HCT116 (cell line): Measurements from ENCODE around the gene TROAP. TPM values are rescaled to one million over a fixed set of nuclear protein-coding genes. Genes with fewer than 3 reads are reported as not detected.

Source experiments
- ATAC-seq: fragments of 200-7000 bp; cut with Tn5 transposase; 2 replicates; pipeline ENCODE4 v1.9.1; 2020; ENCODE audit warnings: mild to moderate bottlenecking, moderate library complexity
- BruUV-seq: library from RNA; stranded (reverse); fragments of 400-500 nt; replicated peaks from 2 replicates; lab custom pipeline; 2021; lab: Mats Ljungman, UMichigan
- CTCF ChIA-PET: fragments of 300-600 bp; sonication (Branson Sonifier 250); formaldehyde crosslinking; loops from one replicate; lab custom pipeline; 2021; ENCODE audit warnings: antibody characterized with exemption; lab: Charles Lee
- POLR2A ChIA-PET: fragments of 300-600, 350-600 bp; sonication (Branson Sonifier 250); formaldehyde crosslinking; loops from one replicate; lab custom pipeline; 2021; ENCODE audit warnings: antibody characterized with exemption; lab: Charles Lee
- RAD21 ChIA-PET, 2 experiments: fragments of 300-600 bp; sonication (Branson Sonifier 250); formaldehyde crosslinking; loops; one replicate each; lab custom pipeline; 2023; ENCODE audit warnings: low total read pairs in 2 of 2; ENCODE audit not compliant: uncharacterized antibody in 2 of 2, unreplicated experiment in 2 of 2, low non-redundant PET in 1 of 2; lab: Charles Lee
- DNase-seq: peaks from one replicate; pipeline ENCODE4 v3.0.0-alpha.2; 2010; ENCODE audit warnings: low read depth, low spot score
- H2AFZ ChIP-seq: fragments of 200-600 bp; shearing (Covaris generic), sonication (generic); 2 replicates; pipeline ENCODE4 v1.6.1; 2017; ENCODE audit warnings: low read depth, mixed run types, mixed read lengths, antibody characterized with exemption, low read length; ENCODE audit not compliant: poor library complexity, severe bottlenecking
- H3K27ac ChIP-seq: 2 replicates; pipeline ENCODE4 v1.5.1; 2012; ENCODE audit warnings: low read depth, low read length
- H3K27me3 ChIP-seq: fragments of 200-600 bp; sonication (generic); 2 replicates; pipeline ENCODE4 v1.6.1; 2016; ENCODE audit warnings: mixed run types, low read length, mixed read lengths; ENCODE audit not compliant: insufficient read depth
- H3K36me3 ChIP-seq, 2 experiments: fragments of 200-500 bp in 1 of 2; fragments of 200-600 bp in 1 of 2; sonication (Bioruptor generic) in 1 of 2; sonication (generic) in 1 of 2; 2 replicates each; pipeline versions ENCODE4 v1.5.1 to v1.6.1; 2014 to 2016; ENCODE audit warnings: low read length in 2 of 2, inconsistent platforms in 1 of 2, mixed read lengths in 1 of 2, mixed run types in 1 of 2; ENCODE audit not compliant: insufficient read depth in 2 of 2, control insufficient read depth in 1 of 2
- H3K4me1 ChIP-seq, 2 experiments: fragments of 200-600 bp in 1 of 2; sonication (generic) in 1 of 2; 2 replicates each; pipeline versions ENCODE4 v1.5.1 to v1.6.1; 2012 to 2017; ENCODE audit warnings: low read length in 2 of 2, inconsistent platforms in 1 of 2, mild to moderate bottlenecking in 1 of 2, mixed read lengths in 1 of 2, mixed run types in 1 of 2, moderate library complexity in 1 of 2; ENCODE audit not compliant: insufficient read depth in 2 of 2, control insufficient read depth in 1 of 2
- H3K4me2 ChIP-seq: fragments of 200-600 bp; sonication (generic); 2 replicates; pipeline ENCODE4 v1.6.1; 2017; ENCODE audit warnings: mixed run types, low read length, mixed read lengths
- H3K4me3 ChIP-seq, 2 experiments: fragments of 200-600 bp in 1 of 2; sonication (generic) in 1 of 2; replicated peaks in 1 of 2; 2 replicates each; pipeline ENCODE4 v1.5.1; 2011 to 2016; ENCODE audit warnings: low read length in 2 of 2, control low read depth in 1 of 2, low read depth in 1 of 2, mild to moderate bottlenecking in 1 of 2, mixed read lengths in 1 of 2, mixed run types in 1 of 2
- H3K79me2 ChIP-seq: fragments of 200-600 bp; sonication (generic); 2 replicates; pipeline ENCODE4 v1.6.1; 2017; ENCODE audit warnings: mild to moderate bottlenecking, mixed run types, low read length, moderate library complexity, mixed read lengths; ENCODE audit not compliant: insufficient read depth
- H3K9ac ChIP-seq: fragments of 200-600 bp; sonication (generic); 2 replicates; pipeline ENCODE4 v1.6.1; 2016; ENCODE audit warnings: low read length, mixed read lengths
- H3K9me2 ChIP-seq: fragments of 200-600 bp; sonication (generic), shearing (Covaris generic); 2 replicates; pipeline ENCODE4 v1.6.1; 2017; ENCODE audit warnings: mixed run types, mild to moderate bottlenecking, moderate library complexity; ENCODE audit not compliant: insufficient read depth
- H3K9me3 ChIP-seq, 2 experiments: fragments of 200-500 bp in 1 of 2; fragments of 200-600 bp in 1 of 2; sonication (Bioruptor generic) in 1 of 2; sonication (generic) in 1 of 2; 2 replicates each; pipeline ENCODE4 v1.6.1; 2014 to 2017; ENCODE audit warnings: low read length in 2 of 2, mixed read lengths in 2 of 2, inconsistent platforms in 1 of 2, low read depth in 1 of 2, mild to moderate bottlenecking in 1 of 2, mixed run types in 1 of 2, moderate library complexity in 1 of 2; ENCODE audit not compliant: control insufficient read depth in 1 of 2, insufficient read depth in 1 of 2
- H4K20me1 ChIP-seq: fragments of 200-600 bp; sonication (generic), shearing (Covaris generic); 2 replicates; pipeline ENCODE4 v1.6.1; 2017; ENCODE audit warnings: mixed run types, mild to moderate bottlenecking, moderate library complexity; ENCODE audit not compliant: insufficient read depth
- CTCF ChIP-seq, 3 experiments: fragments of 200-600 bp in 1 of 3; sonication (generic) in 1 of 3; IDR thresholded peaks in 2 of 3; conservative IDR thresholded peaks in 1 of 3; 2 replicates each; pipeline ENCODE4 v1.5.1; 2012 to 2017; ENCODE audit warnings: low read depth in 2 of 3, low read length in 2 of 3, antibody characterized with exemption in 1 of 3, borderline replicate concordance in 1 of 3, control low read depth in 1 of 3, mild to moderate bottlenecking in 1 of 3, mixed read lengths in 1 of 3, mixed run types in 1 of 3, moderate library complexity in 1 of 3; ENCODE audit not compliant: insufficient read depth in 1 of 3
- ELF1 ChIP-seq: IDR thresholded peaks from 2 replicates; pipeline ENCODE4 v1.6.1; 2012; ENCODE audit warnings: low read depth, borderline replicate concordance
- EZH2 ChIP-seq: fragments of 200-600 bp; sonication (generic); IDR thresholded peaks from 2 replicates; pipeline ENCODE4 v1.6.1; 2017; ENCODE audit warnings: antibody characterized with exemption, mixed run types
- JUND ChIP-seq: IDR thresholded peaks from 2 replicates; pipeline ENCODE4 v1.6.1; 2012
- MAX ChIP-seq: IDR thresholded peaks from 2 replicates; pipeline ENCODE4 v1.6.1; 2012
- POLR2A ChIP-seq: IDR thresholded peaks from 2 replicates; pipeline ENCODE4 v1.7.0; 2011; ENCODE audit warnings: borderline replicate concordance; ENCODE audit not compliant: insufficient read depth, insufficient read length; ENCODE audit errors: extremely low read depth
- POLR2AphosphoS5 ChIP-seq: IDR thresholded peaks from 2 replicates; pipeline ENCODE4 v1.6.1; 2011; ENCODE audit warnings: mild to moderate bottlenecking, low read depth, low read length, moderate library complexity
- RAD21 ChIP-seq: IDR thresholded peaks from 2 replicates; pipeline ENCODE4 v1.6.1; 2012; ENCODE audit warnings: low read depth, mild to moderate bottlenecking
- SIN3A ChIP-seq: IDR thresholded peaks from 2 replicates; pipeline ENCODE4 v1.6.1; 2012; ENCODE audit warnings: low read depth
- SP1 ChIP-seq: IDR thresholded peaks from 2 replicates; pipeline ENCODE4 v1.6.1; 2012; ENCODE audit warnings: low read depth
- SRF ChIP-seq: IDR thresholded peaks from 2 replicates; pipeline ENCODE4 v1.6.1; 2012; ENCODE audit warnings: low read depth
- TCF7L2 ChIP-seq: IDR thresholded peaks from 2 replicates; pipeline ENCODE4 v1.7.0; 2011; ENCODE audit warnings: borderline replicate concordance, inconsistent platforms; ENCODE audit not compliant: insufficient read depth, insufficient read length; ENCODE audit errors: extremely low read depth
- YY1 ChIP-seq: IDR thresholded peaks from 2 replicates; pipeline ENCODE4 v1.6.1; 2011; ENCODE audit warnings: low read length, low read depth, moderate library complexity, mild to moderate bottlenecking; ENCODE audit not compliant: insufficient replicate concordance; ENCODE audit errors: extremely low read depth
- ZBTB33 ChIP-seq: IDR thresholded peaks from 2 replicates; pipeline ENCODE4 v1.6.1; 2011; ENCODE audit warnings: mild to moderate bottlenecking, low read length, moderate library complexity; ENCODE audit not compliant: insufficient replicate concordance; ENCODE audit errors: extremely low read depth
- ZFX ChIP-seq: fragments of 450-650 bp; IDR thresholded peaks from 2 replicates; pipeline ENCODE4 v1.6.1; 2017
- ZNF274 ChIP-seq: fragments of 200-500 bp; sonication (Bioruptor generic); IDR thresholded peaks from 2 replicates; pipeline ENCODE4 v1.6.1; 2014; ENCODE audit warnings: mild to moderate bottlenecking, low read depth, low read length, inconsistent platforms
- intact Hi-C: fragments of 100-400 bp; cut with micrococcal nuclease; formaldehyde crosslinking; loops from 2 replicates; pipeline ENCODE4 v1.10.0; 2022
- total RNA-seq: library from RNA; stranded (reverse); gene quantifications from one replicate; pipeline ENCODE4 v1.2.1, GENCODE V29; 2021; ENCODE audit not compliant: unreplicated experiment

TROAP gene
- total RNA-seq, 1 experiment from 2014 or later = 99.1 TPM

GRCh38 chr12:49332441-49332861 lies 9.4 kb downstream of the TROAP start:
- no peak overlapping the region for H3K4me3 ChIP-seq
- no peaks in the 10 kb centered on the region for H3K79me2 ChIP-seq
- peaks cover 5 to 18% of the 10 kb centered on the region in 2 experiments; a peak in 3 of 4 replicates for H3K4me1 ChIP-seq
- CTCF ChIA-PET = interaction anchor here (1.2 to 3.5 kb wide), 12 partner anchors 9 to 251 kb away, joined by 3 to 80 read pairs (median 15); partner anchors contain the start of genes DNAJC22 and TROAP
- RAD21 ChIA-PET = interaction anchor here (1.2 to 1.4 kb wide), 4 partner anchors 10 to 26 kb away, joined by 4 to 9 read pairs (median 4); no protein-coding TSS in a partner anchor
- H4K20me1 ChIP-seq = no peaks in the 10 kb centered on the region
- peaks cover 6 to 15% of the 10 kb centered on the region in 2 experiments; a peak in 2 of 4 replicates for H3K36me3 ChIP-seq
- no peaks in the 10 kb centered on the region for H3K27me3 ChIP-seq
- ATAC-seq = no peak
- no peak overlapping the region for H2AFZ ChIP-seq
- intact Hi-C loops = no loop called here
- no peaks in the 10 kb centered on the region for H3K9me2 ChIP-seq
- no peaks in the 10 kb centered on the region for H3K9me3 ChIP-seq
- no TSS peak for BruUV-seq
- POLR2A ChIA-PET = interaction anchor here (1.1 to 1.6 kb wide), 4 partner anchors 10 to 37 kb away, joined by 3 to 22 read pairs (median 6); partner anchors contain the start of genes PRPH and TROAP
- H3K9ac ChIP-seq = no peak overlapping the region
- no peak overlapping the region for H3K4me2 ChIP-seq
- H3K27ac ChIP-seq = no peak overlapping the region
- DNase-seq = no peak
- no peak for TF ChIP-seq POLR2A

DNA sequence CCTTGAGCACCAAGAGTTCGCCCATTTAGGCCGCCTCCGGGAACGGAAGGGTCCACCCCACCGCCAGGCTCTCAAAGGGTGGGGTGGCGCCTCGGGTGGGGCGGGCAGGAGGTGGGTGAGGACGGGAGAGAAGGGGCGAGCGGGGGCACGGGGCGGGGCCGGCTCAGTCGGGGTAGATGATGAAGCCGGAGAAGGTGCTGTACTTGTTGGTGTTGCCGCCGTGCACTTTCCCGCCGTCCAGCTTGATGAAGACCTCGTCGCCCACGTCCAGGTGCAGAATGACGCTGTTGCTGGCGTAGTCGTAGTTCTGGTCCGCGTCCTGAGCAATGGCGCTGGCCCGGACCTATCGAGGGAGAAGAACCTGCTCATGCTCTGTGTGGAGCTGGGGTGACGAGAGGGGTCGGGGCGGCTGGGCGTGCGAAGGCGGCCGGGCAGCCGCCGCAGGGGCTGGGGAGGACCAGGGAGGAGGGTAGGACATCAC lies 9.9 kb downstream of the TROAP start:
- CTCF ChIA-PET = interaction anchor here (2.1 to 3.5 kb wide), 5 partner anchors 9 to 181 kb away, joined by 29 to 80 read pairs (median 45); partner anchors contain the start of genes DNAJC22 and TROAP
- BruUV-seq = no TSS peak
- POLR2A ChIA-PET = interaction anchor here (1.0 kb wide), 1 partner anchor 36 kb away, joined by 5 read pairs; no protein-coding TSS in a partner anchor
- no peak overlapping the region for H3K4me2 ChIP-seq
- H3K27ac ChIP-seq = no peak overlapping the region
- H3K9me3 ChIP-seq = no peaks in the 10 kb centered on the region
- intact Hi-C loops = no loop called here
- no peaks in the 10 kb centered on the region for H3K79me2 ChIP-seq
- no peak overlapping the region for H2AFZ ChIP-seq
- H3K9me2 ChIP-seq = no peaks in the 10 kb centered on the region
- H3K4me1 ChIP-seq = peaks cover 5 to 23% of the 10 kb centered on the region in 2 experiments; a peak in 3 of 4 replicates
- no peak overlapping the region for H3K9ac ChIP-seq
- RAD21 ChIA-PET = no interaction called here
- no peak overlapping the region for H3K4me3 ChIP-seq
- no peak for DNase-seq
- H4K20me1 ChIP-seq = no peaks in the 10 kb centered on the region
- no peaks in the 10 kb centered on the region for H3K27me3 ChIP-seq
- no peak for ATAC-seq
- peaks cover 2 to 14% of the 10 kb centered on the region in 2 experiments; a peak in 2 of 4 replicates for H3K36me3 ChIP-seq
- TF ChIP-seq EZH2 (no peak), MAX (no peak), CTCF (IDR thresholded peaks at IDR 0.05 in 2 of 3, conservative IDR thresholded peaks at IDR 0.05 in 1 of 3; ENCODE audit: borderline replicate concordance in 1 of 3, insufficient read depth in 1 of 3, low read depth in 2 of 3, low read length in 2 of 3) (no peak), JUND (no peak), SP1 (no peak), ZNF274 (no peak), TCF7L2 (no peak), SRF (no peak), YY1 (no peak), RAD21 (no peak), SIN3A (no peak), POLR2AphosphoS5 (no peak), ZBTB33 (no peak), ZFX (no peak), ELF1 (no peak)
